ENCODE measurements around the gene SHISA7. TPM values are rescaled to one million over a fixed set of nuclear protein-coding genes. Genes with fewer than 3 reads are reported as not detected.

The SHISA7 gene
- total RNA-seq, 2 donors from 2014 or later = not detected

DNA sequence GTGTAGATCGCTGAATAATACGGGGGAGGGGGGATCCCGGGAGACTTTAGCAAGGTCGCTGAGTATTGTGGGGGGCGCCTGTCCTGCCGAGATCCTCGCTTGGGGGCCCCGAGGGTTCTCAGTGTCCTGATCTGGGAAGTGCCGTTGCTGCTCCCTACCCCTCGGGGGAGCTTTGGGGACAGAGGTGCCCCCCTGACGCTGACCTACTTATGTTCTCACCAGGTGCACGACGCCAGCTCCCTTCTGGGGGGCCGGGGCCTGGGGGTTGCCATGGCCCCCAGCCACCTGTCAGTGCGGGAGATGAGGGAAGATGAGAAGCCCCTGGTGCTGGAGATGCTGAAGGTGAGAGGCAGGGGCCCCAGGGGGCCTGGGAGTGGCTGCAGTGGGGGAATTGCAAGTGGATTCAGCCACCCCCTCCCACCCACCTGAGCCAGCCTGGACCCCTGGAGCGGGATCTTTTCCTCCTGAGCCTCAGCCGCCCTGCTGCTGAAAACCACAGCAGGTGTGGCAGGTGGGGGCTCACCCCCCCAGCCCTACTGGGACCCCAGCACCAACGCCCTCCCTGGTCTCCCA lies 42.4 kb upstream of the SHISA7 start:
- Mint-ChIP-seq H3K27ac (no peak overlapping the region), H3K36me3 (no peaks in the 10 kb centered on the region)

DNA sequence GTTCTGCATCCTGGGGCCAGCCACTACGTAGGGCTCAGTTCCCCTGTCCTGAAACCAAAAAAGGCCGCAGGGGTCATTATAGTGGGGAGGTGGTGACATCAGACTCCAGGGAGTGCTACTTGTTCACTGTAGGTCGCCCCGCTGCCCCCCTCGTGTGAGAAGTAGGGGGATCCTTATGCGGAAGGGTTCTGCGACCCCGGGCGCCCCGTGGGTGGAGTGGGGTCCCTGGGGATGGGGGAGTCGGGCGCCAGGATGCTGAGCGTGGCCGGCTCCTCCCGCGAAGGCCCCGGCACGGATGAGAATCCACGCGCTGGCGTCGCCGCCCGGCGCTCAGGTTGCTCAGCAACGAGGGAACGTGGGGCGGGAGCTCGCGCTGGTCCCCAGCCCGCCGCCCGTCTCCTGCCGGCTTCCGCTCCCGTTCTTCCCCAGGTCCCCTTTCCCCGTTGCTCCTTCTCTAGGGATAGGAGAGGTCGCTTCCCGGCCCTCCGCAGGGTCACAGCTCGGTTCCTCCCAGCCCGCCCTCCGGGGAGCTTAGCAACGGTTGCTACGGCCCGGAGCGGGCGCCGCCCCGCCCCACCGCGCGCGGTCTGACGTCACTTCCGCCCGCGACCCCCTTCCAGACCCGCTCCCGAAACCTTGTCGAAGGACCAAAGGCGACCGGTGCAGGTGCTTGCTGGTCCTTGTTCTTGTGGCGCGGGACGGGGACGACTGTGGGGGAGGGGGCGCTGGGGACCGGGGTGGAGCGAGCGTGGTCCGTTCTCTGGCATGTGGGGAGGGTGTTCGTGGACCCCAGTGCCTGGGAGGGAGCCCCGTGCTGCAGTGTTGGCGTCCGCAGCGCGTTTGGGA lies 41.7 kb upstream of the SHISA7 start, which contains the start of gene NAT14:
Gene NAT14 (plus strand): TSS at position 596 of the 846 bp plus-strand sequence. CDS start 521 bp downstream, outside the sequence.
- Mint-ChIP-seq H3K9me3 (no peaks in the 10 kb centered on the region), H3K27ac (no peak within 1 kb of the TSS), H3K4me1 (ENCODE audit: low read depth in 2 of 2) (peaks cover 6 to 7% of the 10 kb centered on the region in 2 donors), H3K4me3 (peak within 1 kb of the TSS; percentile 88), H3K27me3 (peaks cover 0 to 3% of the 10 kb centered on the region in 2 donors), H3K36me3 (no peaks in the 10 kb centered on the region)
- DNase-seq (ENCODE audit: low spot score) = peak; percentile 78
- peak; percentile 77 to 81 for ATAC-seq

More for the DNA sequence above, 42.4 kb upstream of the SHISA7 start:
- DNase-seq (ENCODE audit: low spot score) (no peak), ATAC-seq (peak in 1 of 2 donors; percentile 2)
- Mint-ChIP-seq H3K9me3 (no peaks in the 10 kb centered on the region), H3K27me3 (peaks cover 0 to 3% of the 10 kb centered on the region in 2 donors), H3K4me1 (ENCODE audit: low read depth in 2 of 2) (peaks cover 4 to 6% of the 10 kb centered on the region in 2 donors), H3K4me3 (peak overlapping the region; percentile 88)

DNA sequence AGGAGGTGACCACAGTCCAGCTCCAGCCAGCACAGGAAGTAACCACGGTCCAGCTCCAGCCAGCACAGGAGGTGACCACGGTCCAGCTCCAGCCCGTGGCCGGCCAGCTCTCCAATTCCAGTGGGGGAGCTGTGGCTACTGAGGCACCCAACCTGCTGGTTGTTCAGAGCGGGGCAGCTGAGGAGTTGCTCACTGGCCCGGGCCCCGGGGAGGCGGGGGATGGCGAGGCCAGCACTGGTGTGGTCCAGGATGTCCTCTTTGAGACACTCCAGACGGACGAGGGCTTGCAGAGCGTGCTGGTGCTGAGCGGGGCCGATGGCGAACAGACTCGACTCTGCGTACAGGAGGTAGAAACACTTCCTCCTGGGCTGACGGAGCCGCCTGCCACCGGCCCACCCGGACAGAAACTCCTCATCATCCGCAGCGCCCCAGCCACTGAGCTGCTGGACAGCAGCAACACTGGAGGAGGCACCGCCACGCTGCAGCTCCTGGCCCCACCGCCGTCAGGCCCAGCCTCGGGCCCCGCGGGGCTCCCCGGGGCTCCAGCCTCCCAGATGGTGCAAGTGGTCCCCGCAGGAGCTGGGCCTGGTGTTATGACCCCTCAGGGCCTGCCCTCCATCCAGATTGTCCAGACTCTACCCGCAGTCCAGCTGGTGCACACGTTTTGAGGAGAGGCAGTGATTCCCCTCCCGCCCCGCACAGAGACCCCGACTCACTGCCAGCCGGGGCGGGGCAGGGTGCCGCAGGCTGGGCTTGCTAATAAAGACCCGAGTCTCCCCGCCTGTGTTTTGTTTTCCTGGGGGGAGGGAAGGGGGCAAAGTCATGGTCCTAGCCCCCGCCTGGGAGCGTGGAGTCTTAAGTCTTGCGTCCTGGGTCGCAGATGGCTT lies 40.8 kb upstream of the SHISA7 start:
- H3K27me3 Mint-ChIP-seq = peaks cover 0 to 3% of the 10 kb centered on the region in 2 donors
- DNase-seq (ENCODE audit: low spot score) = no peak
- H3K27ac Mint-ChIP-seq = no peak overlapping the region
- peaks cover 13 to 16% of the 10 kb centered on the region in 2 donors for H3K4me1 Mint-ChIP-seq (ENCODE audit: low read depth in 2 of 2)
- no peaks in the 10 kb centered on the region for H3K36me3 Mint-ChIP-seq
- H3K9me3 Mint-ChIP-seq = no peaks in the 10 kb centered on the region
- peak overlapping the region; percentile 88 for H3K4me3 Mint-ChIP-seq
- ATAC-seq = no peak

GRCh38 chr19:55482967-55483705 lies 40.0 kb upstream of the SHISA7 start:
- H3K36me3 Mint-ChIP-seq = no peaks in the 10 kb centered on the region
- no peaks in the 10 kb centered on the region for H3K9me3 Mint-ChIP-seq
- H3K27me3 Mint-ChIP-seq = peaks cover 0 to 3% of the 10 kb centered on the region in 2 donors
- H3K4me1 Mint-ChIP-seq (ENCODE audit: low read depth in 2 of 2) = peaks cover 18 to 24% of the 10 kb centered on the region in 2 donors
- ATAC-seq (no peak), DNase-seq (ENCODE audit: low spot score) (no peak)
- H3K4me3 Mint-ChIP-seq = no peak overlapping the region
- no peak overlapping the region for H3K27ac Mint-ChIP-seq

GRCh38 chr19:55482156-55482961 lies 39.3 kb upstream of the SHISA7 start:
- H3K36me3 Mint-ChIP-seq = no peaks in the 10 kb centered on the region
- peaks cover 24 to 32% of the 10 kb centered on the region in 2 donors for H3K4me1 Mint-ChIP-seq (ENCODE audit: low read depth in 2 of 2)
- H3K9me3 Mint-ChIP-seq = no peaks in the 10 kb centered on the region
- H3K4me3 Mint-ChIP-seq = no peak overlapping the region
- ATAC-seq (no peak), DNase-seq (ENCODE audit: low spot score) (no peak)
- no peak overlapping the region for H3K27ac Mint-ChIP-seq
- peaks cover 0 to 3% of the 10 kb centered on the region in 2 donors for H3K27me3 Mint-ChIP-seq

GRCh38 chr19:55481794-55482155 lies 38.7 kb upstream of the SHISA7 start:
- Mint-ChIP-seq H3K9me3 (no peaks in the 10 kb centered on the region), H3K36me3 (no peaks in the 10 kb centered on the region), H3K4me3 (no peak overlapping the region), H3K27ac (no peak overlapping the region), H3K4me1 (ENCODE audit: low read depth in 2 of 2) (peaks cover 26 to 37% of the 10 kb centered on the region in 2 donors), H3K27me3 (peaks cover 0 to 3% of the 10 kb centered on the region in 2 donors)
- no peak for ATAC-seq
- no peak for DNase-seq (ENCODE audit: low spot score)

- H3K9me3 Mint-ChIP-seq = no peaks in the 10 kb centered on the region
- no peak for ATAC-seq
Measured at GRCh38 chr19:55481148-55481793, 38.2 kb upstream of the SHISA7 start.

DNA sequence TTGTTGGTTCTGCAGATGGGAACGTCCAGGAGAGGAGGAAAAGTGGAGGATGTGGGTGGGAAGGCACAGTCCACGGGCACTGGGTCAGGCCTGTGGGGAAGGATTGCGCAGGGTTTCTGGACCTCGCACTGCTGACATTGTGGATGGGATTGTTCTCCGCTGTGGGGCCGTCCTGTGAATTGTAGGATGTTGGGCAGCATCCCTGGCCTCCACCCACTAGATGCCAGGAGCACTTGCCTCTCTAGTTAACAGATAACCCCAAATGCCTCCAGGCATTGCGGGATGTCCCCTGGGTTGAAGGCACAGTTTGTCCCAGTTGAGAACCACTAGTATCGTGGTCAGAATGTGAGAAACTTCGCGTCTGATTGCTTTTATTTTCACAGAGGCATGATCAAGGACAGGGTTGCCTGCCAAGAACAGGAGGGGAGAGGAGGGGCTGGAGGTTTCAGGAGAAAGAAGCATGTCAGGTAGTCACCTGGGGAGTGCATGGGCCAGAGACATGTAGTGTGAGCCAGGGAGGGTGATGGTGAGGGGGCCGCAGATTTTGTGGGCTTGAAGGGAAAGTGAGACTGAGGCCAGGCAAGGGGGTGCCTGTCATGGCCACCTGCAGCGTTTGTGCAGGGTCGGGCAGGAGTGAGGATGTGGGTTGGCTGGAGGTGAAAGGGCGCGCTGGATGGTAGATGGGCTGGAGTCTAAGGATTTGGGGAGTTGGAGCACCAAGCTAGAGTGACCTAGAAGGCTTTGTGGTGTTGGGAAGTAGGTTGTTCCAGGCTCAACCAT lies 36.5 kb upstream of the SHISA7 start:
- H3K9me3 Mint-ChIP-seq = no peaks in the 10 kb centered on the region
- ATAC-seq = no peak
- no peaks in the 10 kb centered on the region for H3K27me3 Mint-ChIP-seq
- no peaks in the 10 kb centered on the region for H3K36me3 Mint-ChIP-seq
- peaks cover 23 to 31% of the 10 kb centered on the region in 2 donors for H3K4me1 Mint-ChIP-seq (ENCODE audit: low read depth in 2 of 2)
- H3K4me3 Mint-ChIP-seq = no peak overlapping the region
- DNase-seq (ENCODE audit: low spot score) = no peak
- peak overlapping the region in 1 of 2 donors; percentile 68 for H3K27ac Mint-ChIP-seq

More at GRCh38 chr19:55481148-55481793, 38.2 kb upstream of the SHISA7 start:
- H3K27ac Mint-ChIP-seq = no peak overlapping the region
- no peaks in the 10 kb centered on the region for H3K36me3 Mint-ChIP-seq
- peaks cover 0 to 3% of the 10 kb centered on the region in 2 donors for H3K27me3 Mint-ChIP-seq
- peaks cover 26 to 36% of the 10 kb centered on the region in 2 donors for H3K4me1 Mint-ChIP-seq (ENCODE audit: low read depth in 2 of 2)
- H3K4me3 Mint-ChIP-seq = no peak overlapping the region
- no peak for DNase-seq (ENCODE audit: low spot score)

DNA sequence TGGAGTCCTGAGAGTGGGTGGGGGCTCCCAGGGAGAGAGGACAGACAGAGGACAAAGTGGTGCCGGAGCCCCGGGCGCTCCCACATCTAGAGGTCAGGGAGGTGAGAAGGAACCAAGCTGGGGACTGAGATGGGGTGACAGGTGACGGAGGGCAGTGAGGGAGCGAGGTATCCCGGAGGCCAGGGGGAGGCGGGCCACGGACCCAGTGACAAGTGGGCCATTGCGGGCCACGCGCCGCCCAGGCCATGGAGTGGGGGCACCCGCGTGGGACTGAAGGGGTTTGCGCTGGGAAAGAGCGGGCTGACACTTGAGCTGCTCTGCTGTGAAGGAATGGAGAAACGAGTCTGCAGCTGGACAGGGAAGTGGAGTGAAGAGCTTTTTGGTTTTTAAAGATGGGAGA lies 35.9 kb upstream of the SHISA7 start:
- DNase-seq (ENCODE audit: low spot score) (no peak), ATAC-seq (no peak)
- Mint-ChIP-seq H3K27ac (peak overlapping the region in 1 of 2 donors; percentile 88), H3K4me1 (ENCODE audit: low read depth in 2 of 2) (peaks cover 23 to 31% of the 10 kb centered on the region in 2 donors), H3K9me3 (no peaks in the 10 kb centered on the region), H3K27me3 (no peaks in the 10 kb centered on the region), H3K36me3 (no peaks in the 10 kb centered on the region), H3K4me3 (peak overlapping the region; percentile 44)

- no peaks in the 10 kb centered on the region for H3K27me3 Mint-ChIP-seq
- ATAC-seq = no peak
- peak overlapping the region; percentile 95 for H3K4me3 Mint-ChIP-seq
- no peak for DNase-seq (ENCODE audit: low spot score)
- peaks cover 23 to 31% of the 10 kb centered on the region in 2 donors for H3K4me1 Mint-ChIP-seq (ENCODE audit: low read depth in 2 of 2)
- peak overlapping the region; percentile 39 to 88 for H3K27ac Mint-ChIP-seq
- H3K9me3 Mint-ChIP-seq = no peaks in the 10 kb centered on the region
- no peaks in the 10 kb centered on the region for H3K36me3 Mint-ChIP-seq
Measured at GRCh38 chr19:55478364-55478763, 35.3 kb upstream of the SHISA7 start.

GRCh38 chr19:55477905-55478304 lies 34.8 kb upstream of the SHISA7 start:
- peak overlapping the region; percentile 39 to 88 for H3K27ac Mint-ChIP-seq
- H3K36me3 Mint-ChIP-seq = no peaks in the 10 kb centered on the region
- ATAC-seq (no peak), DNase-seq (ENCODE audit: low spot score) (no peak)
- no peaks in the 10 kb centered on the region for H3K27me3 Mint-ChIP-seq
- H3K9me3 Mint-ChIP-seq = no peaks in the 10 kb centered on the region
- peaks cover 23 to 31% of the 10 kb centered on the region in 2 donors for H3K4me1 Mint-ChIP-seq (ENCODE audit: low read depth in 2 of 2)
- peak overlapping the region; percentile 95 for H3K4me3 Mint-ChIP-seq

Data from natural killer cell treated with Interleukin-12 subunit alpha and Interleukin-12 subunit beta and Interleukin-15 and Interleukin-18, amount 100 ng/mL, for 72 hours (primary cell).